Fibroblast of skin of right biceps (primary cell): Measurements from ENCODE around the gene MAGEF1.

Experiments used
- DNase-seq: peaks from one replicate; pipeline ENCODE4 v3.0.0-alpha.2; 2013

The MAGEF1 gene

DNA sequence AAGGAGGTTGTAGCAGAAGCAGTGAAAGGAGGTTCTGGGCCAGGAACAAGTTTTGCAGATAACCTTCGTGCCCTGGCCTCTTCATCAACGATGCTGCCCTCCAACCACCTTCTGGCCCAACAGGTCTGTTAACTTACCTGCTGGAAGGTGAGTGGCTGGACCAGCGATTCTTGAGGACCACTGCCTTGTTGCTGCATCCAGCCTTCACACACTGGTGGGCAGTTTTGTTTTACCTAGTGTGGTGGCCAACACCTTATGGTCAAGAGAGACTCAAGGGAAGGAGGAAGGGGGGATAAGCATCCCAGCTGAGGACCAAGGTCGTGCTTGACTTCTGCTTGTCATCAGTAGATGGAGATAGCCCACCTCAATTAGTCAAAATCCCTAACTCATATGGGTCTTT lies 7.8 kb upstream of the MAGEF1 start:
- no peak for DNase-seq

DNA sequence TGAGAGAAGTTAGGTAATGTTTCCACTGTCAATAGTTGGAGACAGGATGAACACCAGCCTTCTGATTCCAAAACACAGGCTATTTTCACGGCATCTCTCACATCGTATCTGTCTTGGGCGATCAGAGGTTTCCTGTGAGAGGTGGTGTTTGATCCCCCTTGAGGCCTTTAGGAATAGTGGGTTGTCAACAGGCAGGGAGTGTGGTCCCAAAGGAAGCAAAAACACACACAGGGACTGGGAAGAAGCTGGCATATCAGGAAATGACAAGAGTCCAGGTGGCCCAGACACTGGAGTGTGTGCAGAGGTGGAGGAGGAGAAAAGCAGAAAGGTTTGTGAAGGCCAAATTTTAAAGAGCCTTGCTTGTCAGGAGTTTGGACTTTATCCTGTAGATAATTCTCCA lies 6.6 kb upstream of the MAGEF1 start:
- no peak for DNase-seq

DNA sequence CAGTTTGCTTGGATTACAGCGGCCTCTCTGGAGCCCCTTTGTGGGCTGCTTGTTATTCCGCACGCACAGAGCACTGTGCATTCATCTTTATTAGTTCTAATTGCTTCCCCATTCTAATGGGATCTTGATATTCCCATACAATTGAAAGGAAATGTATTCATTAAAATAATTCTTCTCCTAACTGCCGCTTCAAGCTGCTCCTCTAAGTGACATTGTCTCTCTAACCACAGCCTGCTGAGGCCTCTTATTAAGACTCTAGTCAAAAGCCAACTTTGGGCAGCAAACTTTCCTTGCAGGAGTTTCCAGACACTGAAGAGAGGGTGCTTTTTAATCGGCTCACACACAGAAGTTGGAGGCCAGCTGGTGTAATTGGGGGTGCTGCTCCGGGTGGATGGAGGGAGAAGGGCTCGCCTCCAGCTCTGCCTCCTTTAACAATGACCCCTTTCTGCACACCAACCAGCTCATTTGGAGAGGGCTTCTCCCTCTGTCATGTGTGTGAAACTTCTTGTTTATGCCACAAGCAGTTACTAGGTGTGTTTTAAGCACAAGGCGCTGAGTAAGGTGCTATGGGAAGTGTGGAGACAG lies 5.6 kb upstream of the MAGEF1 start:
- no peak for DNase-seq

DNA sequence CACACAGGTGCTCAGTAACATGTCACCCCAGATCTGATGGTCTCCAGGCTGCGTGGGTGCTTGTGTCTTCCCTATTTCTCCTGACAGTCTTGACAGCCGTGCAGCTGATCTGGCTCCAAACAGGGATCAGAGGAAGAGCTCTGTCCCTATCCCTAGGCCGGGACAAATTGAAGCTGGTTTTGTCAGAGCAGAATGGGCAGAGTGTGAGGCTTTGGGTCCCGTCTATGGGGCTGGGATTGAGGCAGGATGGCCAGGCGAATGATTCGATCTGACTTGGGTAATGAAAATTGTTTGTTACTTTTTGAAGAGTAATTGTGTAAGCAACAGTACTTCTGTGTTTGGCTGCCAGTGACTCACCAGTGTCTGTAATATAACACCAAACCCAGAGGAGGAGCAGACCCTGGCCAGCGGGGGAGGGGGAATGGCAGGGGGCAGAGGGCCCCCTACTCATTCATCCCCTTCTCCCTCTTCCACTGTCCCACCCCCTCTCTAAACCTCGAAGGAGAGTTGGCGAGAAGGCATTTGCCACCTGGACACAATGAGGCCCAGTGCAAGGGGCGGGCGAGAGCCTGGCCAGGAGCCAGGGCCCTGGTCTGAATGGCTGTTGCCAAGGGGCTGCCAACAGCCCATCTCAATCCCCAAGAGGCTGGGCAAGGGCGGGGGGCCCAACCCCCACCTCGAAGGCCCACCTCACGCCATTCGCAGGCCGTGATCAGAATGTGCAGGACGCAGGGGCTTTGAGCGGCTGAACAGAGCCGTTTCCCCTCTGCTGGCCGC lies 4.9 kb upstream of the MAGEF1 start:
- peak; percentile 74 for DNase-seq

DNA sequence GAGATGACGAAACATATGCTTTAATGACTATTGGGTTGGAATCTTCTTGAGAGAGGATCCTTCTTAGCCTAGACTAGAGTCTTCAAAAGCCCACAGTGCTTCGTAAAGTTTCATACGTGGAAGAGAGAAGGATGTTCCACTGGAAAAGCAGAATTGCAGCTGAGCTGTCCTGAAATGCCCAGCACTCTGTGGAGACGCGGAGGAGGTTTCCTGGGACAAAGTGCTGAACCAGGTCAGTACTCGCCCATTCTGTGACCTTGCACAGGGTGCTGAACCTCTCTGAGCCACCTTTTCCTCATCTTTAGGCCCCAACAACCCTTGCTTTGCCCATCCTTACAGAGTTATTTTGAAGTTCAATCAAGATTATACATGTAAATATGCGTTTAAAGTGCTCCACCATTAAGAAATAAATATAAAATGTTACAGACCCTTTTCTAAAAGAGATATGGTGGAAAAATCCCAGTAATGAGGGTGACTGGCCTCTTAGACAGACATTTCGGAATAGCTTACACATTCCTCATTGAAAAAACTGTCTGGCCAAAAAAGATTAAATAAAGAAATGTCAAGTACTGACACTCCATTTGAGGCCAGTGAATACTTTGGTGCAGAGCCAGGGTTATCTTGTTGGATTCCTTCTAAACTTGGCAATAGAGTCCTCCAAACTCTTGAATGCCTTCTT lies 4.2 kb upstream of the MAGEF1 start:
- DNase-seq = peak; percentile 73

DNA sequence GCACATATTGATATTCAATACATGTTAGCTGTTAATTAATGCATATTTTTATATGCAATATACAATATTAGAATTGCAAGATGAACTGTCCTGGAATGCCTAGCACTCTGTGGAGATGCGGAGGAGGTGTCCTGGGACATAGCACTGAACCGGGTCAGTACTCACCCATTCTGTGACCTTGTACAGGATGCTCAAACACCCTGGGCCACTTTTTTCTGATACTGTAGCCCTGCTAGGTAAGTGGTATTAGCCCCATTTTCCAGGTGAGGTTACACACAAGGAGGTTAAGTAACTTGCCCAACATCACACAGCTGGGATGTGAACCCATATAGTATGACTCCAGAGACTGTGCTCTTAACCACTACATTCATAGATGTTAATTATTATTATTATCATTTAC lies 1.7 kb upstream of the MAGEF1 start:
- DNase-seq = no peak

DNA sequence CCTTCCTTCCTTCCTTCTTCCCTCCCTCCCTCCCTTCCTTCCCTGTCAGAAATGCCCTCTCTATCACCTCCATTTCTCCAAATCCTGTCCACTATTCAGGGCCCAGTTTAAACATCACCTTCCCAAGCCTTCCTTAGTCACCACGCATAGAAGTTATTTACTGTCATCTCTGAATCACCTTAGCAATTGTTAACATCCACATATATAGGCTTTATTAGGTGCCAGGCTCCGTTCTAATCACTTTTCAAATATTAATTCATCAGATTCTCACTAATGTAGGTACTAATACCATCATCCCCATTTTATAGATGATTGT lies 1.1 kb upstream of the MAGEF1 start:
- no peak for DNase-seq

DNA sequence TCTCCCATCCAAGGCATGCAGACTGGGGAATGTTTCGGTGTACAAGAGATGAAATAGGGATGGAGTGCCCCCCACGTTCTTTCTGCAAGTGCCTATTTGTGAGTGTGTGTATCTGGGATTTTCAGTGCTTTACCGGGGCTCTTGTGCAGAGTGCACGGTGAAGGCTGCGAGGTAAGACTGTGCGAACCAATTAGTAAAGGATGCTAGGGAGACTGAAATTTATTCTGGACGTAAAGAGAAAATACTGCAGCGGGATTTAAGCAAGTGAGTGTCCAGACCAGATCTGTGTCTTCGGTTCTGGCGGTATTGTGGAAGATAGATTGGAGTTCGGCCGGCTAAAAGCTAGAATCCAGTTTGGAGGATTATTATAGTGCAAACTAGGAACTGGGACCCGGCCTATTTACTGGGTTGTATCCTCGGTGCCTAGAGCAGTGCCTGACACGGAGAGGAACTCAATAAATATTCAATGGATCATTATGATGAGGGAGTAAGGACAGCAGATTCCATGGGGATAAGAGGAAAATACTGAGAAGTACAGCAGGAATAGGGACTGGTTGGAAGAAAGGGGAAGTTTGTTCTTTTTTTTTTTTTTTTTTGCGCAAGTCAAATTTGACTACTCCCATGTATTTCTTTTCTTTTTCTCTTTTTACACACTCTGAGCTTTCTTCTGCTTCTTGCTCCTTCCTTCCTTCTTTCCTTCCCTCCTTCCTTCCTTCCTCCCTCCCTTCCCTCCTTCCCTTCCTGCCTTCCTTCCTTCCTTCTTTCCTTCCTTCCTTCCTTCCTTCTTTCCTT lies 580 bp upstream of the MAGEF1 start:
- no peak for DNase-seq

DNA sequence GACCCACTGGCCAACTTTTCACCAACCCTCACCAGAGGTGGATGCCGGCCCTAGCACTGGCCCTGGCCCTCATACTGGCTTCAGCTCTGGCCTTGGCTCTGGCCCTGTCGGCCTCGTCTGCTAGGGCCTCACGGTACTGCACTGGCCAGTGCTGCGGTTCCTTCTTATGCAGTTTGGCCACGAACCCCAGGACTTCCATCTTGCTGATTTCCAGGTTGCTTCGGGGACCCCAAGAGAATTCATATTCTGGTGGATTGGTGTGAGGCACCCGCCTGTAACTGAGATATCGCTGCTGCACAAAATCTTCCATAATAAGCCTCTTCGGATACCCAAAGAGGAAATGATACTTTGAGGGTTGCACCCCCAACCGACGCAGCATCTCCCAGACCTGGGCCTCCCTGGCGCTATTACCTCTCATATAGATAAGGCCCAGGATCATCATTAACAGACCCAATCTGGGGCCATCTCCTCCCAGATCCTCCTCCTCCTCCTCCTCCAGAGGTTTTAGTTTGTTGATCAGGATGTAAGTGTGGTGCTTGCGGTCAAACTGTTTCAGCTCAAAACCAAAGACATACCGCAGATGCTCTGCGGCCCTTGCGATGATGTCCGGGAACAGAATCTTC lies 883 bp downstream of the MAGEF1 start:
- no peak for DNase-seq

DNA sequence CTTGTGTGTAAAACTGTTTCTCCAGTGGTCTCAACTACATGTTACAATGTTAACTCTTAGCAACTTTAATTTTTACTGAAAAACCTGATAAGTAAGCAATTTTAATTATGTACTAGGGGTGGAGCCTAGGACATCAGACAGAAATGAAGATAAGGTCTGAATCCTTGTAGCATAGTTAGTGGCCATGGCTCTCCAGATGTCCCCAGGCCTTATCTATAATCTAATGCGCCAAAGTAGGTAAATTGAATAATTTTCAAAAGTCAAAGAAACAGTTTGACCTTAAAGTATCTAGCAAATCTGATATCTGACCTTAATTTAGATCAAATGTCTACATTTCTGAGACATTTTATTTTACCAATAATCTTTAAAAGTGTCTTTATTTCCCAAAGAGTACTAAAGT lies 8.2 kb downstream of the MAGEF1 start:
- no peak for DNase-seq

DNA sequence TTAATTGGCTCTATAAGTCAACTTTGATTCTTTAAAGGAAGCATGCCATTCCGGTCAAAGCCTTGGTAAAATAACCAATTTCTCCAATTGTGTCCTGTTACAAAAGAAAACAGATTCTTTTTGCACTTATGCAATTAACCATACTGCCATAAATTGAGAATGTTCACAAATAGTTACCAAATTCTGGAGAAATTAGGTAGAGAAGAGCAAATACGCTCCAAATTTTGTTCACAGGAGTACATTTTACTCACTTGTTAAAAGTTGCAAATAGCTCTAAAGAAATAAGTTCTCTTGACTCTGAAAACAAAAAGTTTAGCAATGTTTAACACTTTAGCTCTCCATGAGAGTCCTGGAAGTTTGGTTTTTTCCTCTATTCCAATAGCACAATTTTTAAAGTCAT lies 11.1 kb downstream of the MAGEF1 start:
- DNase-seq = no peak

DNA sequence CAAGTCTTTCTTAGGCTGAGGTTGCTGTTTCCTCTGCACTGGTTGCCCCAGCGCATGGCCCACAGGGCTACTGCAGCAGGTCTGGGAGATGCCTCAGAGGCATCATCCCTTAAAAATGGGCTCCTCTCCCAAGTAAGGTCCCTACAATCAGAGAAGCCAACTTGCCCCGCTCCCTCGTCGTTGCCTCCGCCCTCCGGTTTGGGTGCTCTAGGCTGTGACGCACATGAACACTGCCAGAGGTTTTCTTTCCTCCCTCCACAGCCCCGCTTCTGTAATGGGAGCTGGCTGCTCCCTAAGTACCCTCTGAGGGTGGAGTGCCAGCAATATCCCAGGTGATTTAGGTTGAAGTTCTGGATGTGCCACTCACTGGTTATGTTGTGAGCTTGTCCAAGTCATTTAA lies 14.0 kb downstream of the MAGEF1 start:
- DNase-seq = no peak

DNA sequence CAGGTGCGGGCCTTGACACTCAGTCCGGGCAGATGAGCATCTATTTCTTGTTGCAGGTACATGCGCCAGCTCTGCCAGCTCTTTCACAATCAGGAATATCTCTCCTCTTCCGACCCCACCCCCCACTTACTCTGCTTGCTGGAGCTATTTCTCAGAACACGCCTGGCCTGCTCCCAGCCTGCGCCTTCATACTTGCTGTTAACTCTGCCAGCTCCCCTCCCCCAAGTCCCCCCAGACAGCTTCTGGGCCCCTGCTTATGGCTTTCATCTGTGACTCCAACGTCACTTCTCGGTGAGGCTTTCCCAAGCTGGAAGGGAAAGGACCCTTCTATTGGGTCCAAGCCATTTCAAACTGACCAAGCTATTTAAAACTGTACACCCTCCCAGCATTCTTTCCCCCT lies 15.2 kb downstream of the MAGEF1 start:
- DNase-seq = peak; percentile 58

DNA sequence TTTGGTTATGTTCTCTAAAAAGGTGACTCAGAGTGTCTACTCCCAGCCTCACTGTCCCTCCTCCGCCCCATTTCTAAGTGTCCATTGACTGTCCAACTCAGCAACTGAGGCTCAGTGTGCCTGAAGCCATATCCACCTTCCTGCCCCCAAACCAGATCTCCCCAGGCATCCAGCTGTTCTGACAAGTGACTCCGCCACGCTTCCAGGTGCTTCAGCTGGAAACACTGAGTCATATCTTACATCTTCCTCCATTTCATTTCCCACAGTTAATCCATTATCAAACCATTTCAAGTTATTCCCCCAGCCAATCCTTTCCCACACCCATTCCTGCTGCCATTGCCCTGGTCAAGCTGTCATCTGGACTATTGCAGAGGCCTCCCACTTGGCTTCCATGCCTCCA lies 17.1 kb downstream of the MAGEF1 start:
- no peak for DNase-seq

DNA sequence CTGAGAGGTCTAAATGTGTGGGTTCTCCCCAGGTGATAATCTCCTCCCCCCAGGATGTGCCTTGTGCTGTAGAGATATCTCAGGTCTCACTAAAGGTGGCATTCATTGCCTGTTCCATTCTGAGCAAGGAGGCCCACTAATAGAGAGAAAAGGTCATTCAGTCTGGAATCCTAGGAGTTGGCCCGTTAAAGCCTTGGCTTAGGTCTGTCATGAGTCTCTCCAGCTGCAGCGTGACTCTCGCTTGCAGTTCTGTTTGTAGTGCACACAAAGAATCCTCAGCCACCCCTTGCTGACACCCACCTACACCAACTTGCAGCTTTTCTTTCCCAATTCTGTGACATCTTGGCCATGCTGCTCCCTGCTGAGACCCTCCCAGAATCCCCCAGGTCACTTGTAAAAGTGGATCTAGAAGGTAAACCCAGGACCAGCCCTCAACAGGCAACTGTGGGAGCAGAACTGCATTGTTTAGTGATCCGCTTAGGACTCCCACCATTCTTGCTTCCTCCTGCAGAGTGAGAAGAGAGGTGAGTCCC lies 17.7 kb downstream of the MAGEF1 start:
- no peak for DNase-seq

DNA sequence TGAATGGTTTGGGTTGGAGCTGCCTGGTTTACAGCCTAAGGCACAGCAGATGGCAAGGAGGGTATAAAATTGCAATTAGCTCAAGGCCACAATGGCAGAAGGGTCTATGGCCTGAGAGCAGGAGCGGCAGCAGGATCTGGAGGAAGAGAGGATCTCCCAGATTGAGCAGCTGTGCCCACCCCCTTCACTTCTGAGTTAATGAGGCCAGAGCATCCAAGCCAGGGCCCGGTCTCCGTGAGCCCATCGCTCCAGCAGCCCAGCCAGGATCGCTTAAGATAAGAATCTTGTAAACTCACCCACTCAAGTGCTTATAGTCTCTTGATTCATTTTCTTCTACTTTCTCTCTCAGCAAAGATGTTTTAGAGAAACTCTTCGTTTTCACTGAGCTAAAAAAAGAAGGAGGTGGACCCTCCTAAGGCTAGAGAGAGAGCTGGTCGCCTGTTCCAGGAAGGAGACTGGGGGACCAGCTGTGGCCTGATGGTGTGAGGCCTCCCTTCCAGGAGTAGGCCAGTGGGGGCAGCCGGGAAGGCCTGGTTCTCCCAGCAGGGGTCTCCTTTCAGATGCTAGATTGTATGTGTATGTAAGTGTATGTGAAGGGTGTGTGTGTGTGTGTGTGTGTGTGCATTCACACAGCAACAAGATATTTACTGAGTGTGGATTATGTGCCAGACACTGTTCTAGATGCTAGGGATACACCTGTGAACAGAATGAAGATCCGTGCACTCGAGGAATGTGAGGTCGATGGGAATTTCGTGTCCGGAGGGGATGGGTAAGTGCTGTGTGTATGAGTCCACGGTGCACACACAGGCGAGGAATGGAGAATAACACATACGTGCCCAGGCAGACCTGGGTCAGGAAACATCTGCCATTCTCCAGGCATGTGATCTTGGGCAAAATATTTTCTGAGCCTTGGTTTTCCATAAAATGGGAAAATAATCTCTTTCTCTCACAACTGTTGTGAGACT lies 18.6 kb downstream of the MAGEF1 start:
- DNase-seq = no peak

DNA sequence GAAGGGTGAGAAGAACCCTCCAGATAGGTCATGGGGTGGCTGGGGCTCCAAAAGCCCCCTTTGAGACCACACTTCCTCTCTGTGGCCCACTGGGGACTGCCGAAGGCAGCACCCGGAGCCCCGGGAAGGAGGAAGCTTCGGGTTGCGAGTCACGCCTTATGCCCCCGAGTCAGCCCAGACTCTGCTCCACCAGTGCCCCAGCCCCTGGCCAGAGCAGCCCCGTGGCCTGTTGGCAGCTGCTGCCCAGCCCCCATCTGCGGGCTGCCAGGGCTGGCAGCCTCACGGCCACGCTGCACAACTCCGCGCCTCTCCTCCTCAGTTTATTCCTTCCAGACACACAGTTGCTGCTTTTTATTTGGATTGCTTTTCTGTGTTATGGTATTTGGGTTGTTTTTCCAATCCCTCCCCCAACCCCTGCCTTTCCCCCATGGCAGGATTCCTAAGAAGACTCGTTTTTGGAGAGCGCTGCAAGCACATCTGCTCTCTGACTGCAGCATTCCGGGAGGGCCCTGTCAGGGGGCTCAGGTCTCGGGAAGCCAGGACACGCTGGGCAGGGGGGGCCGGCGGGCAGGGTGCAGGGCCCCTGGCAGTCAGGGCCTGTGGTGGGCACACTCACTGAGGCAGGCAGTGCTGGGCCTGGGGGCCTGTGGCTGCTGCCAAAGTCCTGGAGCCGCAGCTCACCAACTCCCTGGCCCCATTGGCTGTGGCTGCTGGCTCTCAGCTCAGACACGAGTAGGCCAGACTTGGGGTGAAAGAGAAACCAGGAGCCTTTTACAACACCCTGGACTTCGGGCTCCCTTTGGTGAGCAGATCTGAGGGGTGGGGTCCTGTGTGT lies 20.2 kb downstream of the MAGEF1 start:
- peak; percentile 73 for DNase-seq

DNA sequence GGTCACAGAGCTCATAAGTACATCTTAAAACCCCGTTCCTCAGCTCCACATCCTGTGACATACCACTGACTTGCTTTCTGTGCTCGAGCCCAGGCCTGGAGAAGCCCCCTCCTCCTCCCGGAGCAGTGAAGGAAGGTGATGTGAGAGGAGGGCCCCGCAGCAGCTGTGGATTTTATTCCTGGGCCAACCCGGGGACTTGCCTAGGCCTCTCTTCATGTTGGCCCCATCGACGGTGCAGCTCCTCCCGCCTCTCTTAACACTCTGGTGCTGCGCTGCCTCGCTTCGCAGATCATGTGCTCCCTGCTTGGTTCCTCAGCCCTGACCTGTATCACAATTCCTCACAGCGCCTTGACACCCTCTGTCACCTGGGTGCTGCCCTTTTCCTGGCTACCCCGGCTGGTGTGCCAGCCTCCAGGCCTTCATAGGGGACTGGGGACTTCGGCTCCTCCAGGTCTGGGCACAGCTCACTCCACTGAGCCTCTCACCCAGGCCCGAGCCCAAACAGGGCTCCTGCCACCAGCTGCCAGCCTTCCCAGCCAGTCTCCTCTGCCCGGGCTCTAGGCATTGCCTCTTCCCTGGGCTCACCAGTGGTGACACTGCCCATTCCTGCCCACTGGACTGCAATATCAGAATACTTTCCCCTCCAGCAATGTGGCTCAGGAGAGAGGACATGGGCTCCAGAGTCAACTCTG lies 21.5 kb downstream of the MAGEF1 start:
- DNase-seq = no peak

DNA sequence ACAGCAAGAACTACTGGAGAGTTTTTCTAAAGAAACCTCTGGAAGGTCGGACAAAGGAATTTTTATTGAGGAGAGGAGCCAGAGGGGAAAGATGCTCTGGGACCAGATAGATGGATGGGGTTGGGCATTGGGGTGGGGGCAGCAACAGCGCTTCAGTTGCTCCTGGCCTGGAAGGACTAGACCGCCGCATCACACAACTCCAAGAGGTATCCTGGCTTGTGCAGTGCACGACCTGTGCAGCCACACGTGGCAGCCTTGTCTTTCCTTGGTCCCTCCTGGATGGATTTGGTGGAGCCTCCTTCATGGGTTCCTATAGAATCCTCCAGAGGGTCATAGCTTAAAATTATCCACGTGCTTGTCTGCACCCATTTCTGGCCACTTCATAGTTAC lies 23.0 kb downstream of the MAGEF1 start:
- DNase-seq = no peak

DNA sequence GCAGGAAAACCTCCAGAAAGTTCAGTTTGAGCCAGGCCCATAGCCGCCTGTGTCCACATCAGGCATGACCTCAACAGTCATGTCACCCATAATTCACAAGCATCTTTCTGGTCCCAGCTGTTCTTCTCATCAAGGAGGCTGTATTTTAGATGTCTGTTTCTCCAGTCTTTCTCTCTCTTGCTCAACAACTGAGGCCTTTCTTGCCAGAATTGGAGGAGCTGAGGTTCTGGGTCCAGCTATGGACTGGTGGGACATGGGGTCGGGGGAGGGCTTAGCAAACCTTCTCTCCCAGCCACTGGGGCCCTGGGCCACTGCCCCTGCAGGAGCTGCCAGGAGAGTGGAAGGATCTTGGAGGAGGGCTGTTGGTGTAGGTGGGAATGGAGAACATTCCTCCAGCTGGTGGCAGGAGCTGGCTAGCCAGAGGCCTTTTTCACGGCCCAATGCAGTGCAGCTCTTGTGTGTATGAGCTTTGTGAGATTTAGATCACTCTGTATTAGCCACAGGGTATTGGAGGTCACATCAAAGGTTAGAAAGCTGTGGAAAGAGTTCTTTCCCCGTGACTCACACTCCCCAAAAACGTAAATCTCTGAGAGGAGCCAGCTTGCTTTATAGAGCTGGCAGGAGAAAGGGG lies 23.5 kb downstream of the MAGEF1 start:
- peak; percentile 81 for DNase-seq
